ENCODE data around the gene BANF1.

Gene BANF1

DNA sequence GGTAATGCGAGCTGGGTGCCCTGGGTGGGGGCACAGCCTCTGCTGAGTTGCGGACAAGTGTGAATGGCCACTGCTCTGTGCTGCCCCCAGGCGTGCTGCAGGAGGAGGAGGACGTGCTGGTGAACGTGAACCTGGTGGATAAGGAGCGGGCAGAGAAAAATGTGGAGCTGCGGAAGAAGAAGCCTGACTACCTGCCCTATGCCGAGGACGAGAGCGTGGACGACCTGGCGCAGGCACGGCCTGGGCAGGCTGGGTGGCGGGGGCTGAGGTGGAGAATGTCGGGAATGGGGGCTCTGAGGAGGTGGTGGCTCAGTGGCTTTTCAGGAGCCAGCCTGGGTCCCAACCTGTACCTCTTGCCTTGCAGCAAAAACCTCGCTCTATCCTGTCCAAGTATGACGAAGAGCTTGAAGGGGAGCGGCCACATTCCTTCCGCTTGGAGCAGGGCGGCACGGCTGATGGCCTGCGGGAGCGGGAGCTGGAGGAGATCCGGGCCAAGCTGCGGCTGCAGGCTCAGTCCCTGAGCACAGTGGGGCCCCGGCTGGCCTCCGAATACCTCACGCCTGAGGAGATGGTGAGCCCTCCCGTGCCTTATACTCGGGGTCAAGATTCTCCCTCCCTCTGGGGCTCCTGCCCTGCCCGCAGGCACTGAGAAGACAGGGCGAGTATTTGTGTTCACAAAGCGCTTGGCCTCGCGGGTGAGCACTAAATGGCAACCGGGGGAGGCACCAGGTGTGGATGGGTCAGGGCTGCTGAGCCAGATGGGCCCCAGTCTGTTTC lies 36.1 kb upstream of the BANF1 start:
- Histone ChIP-seq H3K9me3 (ENCODE audit: control insufficient read depth in 2 of 2, low read length in 2 of 2) (no peaks in the 10 kb centered on the region), H3K36me3 (ENCODE audit: control insufficient read depth in 2 of 2, insufficient read depth in 2 of 2, low read length in 2 of 2) (peaks cover 47 to 58% of the 10 kb centered on the region in 2 donors), H3K9ac (ENCODE audit: low read depth in 1 of 2, low read length in 2 of 2) (no peak overlapping the region), H3K4me3 (ENCODE audit: low read length in 2 of 2) (no peak overlapping the region), H3K4me1 (ENCODE audit: control insufficient read depth in 2 of 2, insufficient read depth in 2 of 2, low read length in 2 of 2) (peaks cover 11 to 16% of the 10 kb centered on the region in 2 donors), H3K27ac (ENCODE audit: low read depth in 2 of 2, low read length in 2 of 2) (no peak overlapping the region), H3K27me3 (ENCODE audit: control insufficient read depth in 2 of 2, insufficient read depth in 2 of 2, low read length in 2 of 2) (no peaks in the 10 kb centered on the region)

- Histone ChIP-seq H3K9ac (ENCODE audit: low read depth in 1 of 2, low read length in 2 of 2) (no peak overlapping the region), H3K27ac (ENCODE audit: low read depth in 2 of 2, low read length in 2 of 2) (no peak overlapping the region), H3K9me3 (ENCODE audit: control insufficient read depth in 2 of 2, low read length in 2 of 2) (no peaks in the 10 kb centered on the region), H3K4me3 (ENCODE audit: low read length in 2 of 2) (no peak overlapping the region), H3K27me3 (ENCODE audit: control insufficient read depth in 2 of 2, insufficient read depth in 2 of 2, low read length in 2 of 2) (no peaks in the 10 kb centered on the region), H3K4me1 (ENCODE audit: control insufficient read depth in 2 of 2, insufficient read depth in 2 of 2, low read length in 2 of 2) (peaks cover 8 to 10% of the 10 kb centered on the region in 2 donors), H3K36me3 (ENCODE audit: control insufficient read depth in 2 of 2, insufficient read depth in 2 of 2, low read length in 2 of 2) (peaks cover 47 to 60% of the 10 kb centered on the region in 2 donors)
Measured at GRCh38 chr11:65967329-65967934, 34.9 kb upstream of the BANF1 start.

- no peak overlapping the region for H3K4me3 ChIP-seq (ENCODE audit: low read length in 2 of 2)
- no peaks in the 10 kb centered on the region for H3K4me1 ChIP-seq (ENCODE audit: control insufficient read depth in 2 of 2, insufficient read depth in 2 of 2, low read length in 2 of 2)
- H3K9me3 ChIP-seq (ENCODE audit: control insufficient read depth in 2 of 2, low read length in 2 of 2) = no peaks in the 10 kb centered on the region
- H3K27me3 ChIP-seq (ENCODE audit: control insufficient read depth in 2 of 2, insufficient read depth in 2 of 2, low read length in 2 of 2) = no peaks in the 10 kb centered on the region
- peaks cover 47 to 63% of the 10 kb centered on the region in 2 donors for H3K36me3 ChIP-seq (ENCODE audit: control insufficient read depth in 2 of 2, insufficient read depth in 2 of 2, low read length in 2 of 2)
- no peak overlapping the region for H3K9ac ChIP-seq (ENCODE audit: low read depth in 1 of 2, low read length in 2 of 2)
- no peak overlapping the region for H3K27ac ChIP-seq (ENCODE audit: low read depth in 2 of 2, low read length in 2 of 2)
Measured at GRCh38 chr11:65968600-65969482, 33.5 kb upstream of the BANF1 start.

DNA sequence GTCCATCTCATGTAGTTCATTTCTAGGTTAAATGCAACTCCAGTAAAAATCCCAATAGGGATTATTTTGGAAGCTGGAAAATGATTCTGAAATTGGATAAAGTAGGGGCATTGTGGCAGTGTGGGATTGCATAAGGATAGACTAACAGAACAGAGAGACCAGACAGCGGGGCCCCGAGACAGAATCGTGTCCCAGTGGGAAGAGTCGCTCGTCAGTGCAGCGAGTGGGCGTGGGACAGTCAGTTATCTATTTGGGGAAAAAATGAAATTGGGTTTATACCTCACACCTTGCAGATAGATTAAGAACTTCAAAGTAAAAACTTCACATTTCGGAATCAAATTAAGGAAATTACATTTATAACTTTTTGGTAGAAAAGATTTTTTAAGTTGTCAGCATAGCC lies 30.2 kb upstream of the BANF1 start:
- no peak overlapping the region for H3K4me3 ChIP-seq (ENCODE audit: low read length in 2 of 2)
- no peaks in the 10 kb centered on the region for H3K9me3 ChIP-seq (ENCODE audit: control insufficient read depth in 2 of 2, low read length in 2 of 2)
- no peak overlapping the region for H3K9ac ChIP-seq (ENCODE audit: low read depth in 1 of 2, low read length in 2 of 2)
- peaks cover 24 to 43% of the 10 kb centered on the region in 2 donors for H3K36me3 ChIP-seq (ENCODE audit: control insufficient read depth in 2 of 2, insufficient read depth in 2 of 2, low read length in 2 of 2)
- no peak overlapping the region for H3K27ac ChIP-seq (ENCODE audit: low read depth in 2 of 2, low read length in 2 of 2)
- no peaks in the 10 kb centered on the region for H3K27me3 ChIP-seq (ENCODE audit: control insufficient read depth in 2 of 2, insufficient read depth in 2 of 2, low read length in 2 of 2)
- H3K4me1 ChIP-seq (ENCODE audit: control insufficient read depth in 2 of 2, insufficient read depth in 2 of 2, low read length in 2 of 2) = no peaks in the 10 kb centered on the region

- Histone ChIP-seq H3K27ac (ENCODE audit: low read depth in 2 of 2, low read length in 2 of 2) (no peak overlapping the region), H3K27me3 (ENCODE audit: control insufficient read depth in 2 of 2, insufficient read depth in 2 of 2, low read length in 2 of 2) (no peaks in the 10 kb centered on the region), H3K9ac (ENCODE audit: low read depth in 1 of 2, low read length in 2 of 2) (no peak overlapping the region), H3K4me3 (ENCODE audit: low read length in 2 of 2) (no peak overlapping the region), H3K4me1 (ENCODE audit: control insufficient read depth in 2 of 2, insufficient read depth in 2 of 2, low read length in 2 of 2) (no peaks in the 10 kb centered on the region), H3K9me3 (ENCODE audit: control insufficient read depth in 2 of 2, low read length in 2 of 2) (no peaks in the 10 kb centered on the region), H3K36me3 (ENCODE audit: control insufficient read depth in 2 of 2, insufficient read depth in 2 of 2, low read length in 2 of 2) (peaks cover 23 to 42% of the 10 kb centered on the region in 2 donors)
Measured at GRCh38 chr11:65973439-65974110, 28.7 kb upstream of the BANF1 start.

GRCh38 chr11:65975771-65976170 lies 26.5 kb upstream of the BANF1 start:
- Histone ChIP-seq H3K4me1 (ENCODE audit: control insufficient read depth in 2 of 2, insufficient read depth in 2 of 2, low read length in 2 of 2) (no peaks in the 10 kb centered on the region), H3K27me3 (ENCODE audit: control insufficient read depth in 2 of 2, insufficient read depth in 2 of 2, low read length in 2 of 2) (no peaks in the 10 kb centered on the region), H3K36me3 (ENCODE audit: control insufficient read depth in 2 of 2, insufficient read depth in 2 of 2, low read length in 2 of 2) (peaks cover 25 to 36% of the 10 kb centered on the region in 2 donors), H3K4me3 (ENCODE audit: low read length in 2 of 2) (no peak overlapping the region), H3K9ac (ENCODE audit: low read depth in 1 of 2, low read length in 2 of 2) (no peak overlapping the region), H3K27ac (ENCODE audit: low read depth in 2 of 2, low read length in 2 of 2) (no peak overlapping the region), H3K9me3 (ENCODE audit: control insufficient read depth in 2 of 2, low read length in 2 of 2) (no peaks in the 10 kb centered on the region)

DNA sequence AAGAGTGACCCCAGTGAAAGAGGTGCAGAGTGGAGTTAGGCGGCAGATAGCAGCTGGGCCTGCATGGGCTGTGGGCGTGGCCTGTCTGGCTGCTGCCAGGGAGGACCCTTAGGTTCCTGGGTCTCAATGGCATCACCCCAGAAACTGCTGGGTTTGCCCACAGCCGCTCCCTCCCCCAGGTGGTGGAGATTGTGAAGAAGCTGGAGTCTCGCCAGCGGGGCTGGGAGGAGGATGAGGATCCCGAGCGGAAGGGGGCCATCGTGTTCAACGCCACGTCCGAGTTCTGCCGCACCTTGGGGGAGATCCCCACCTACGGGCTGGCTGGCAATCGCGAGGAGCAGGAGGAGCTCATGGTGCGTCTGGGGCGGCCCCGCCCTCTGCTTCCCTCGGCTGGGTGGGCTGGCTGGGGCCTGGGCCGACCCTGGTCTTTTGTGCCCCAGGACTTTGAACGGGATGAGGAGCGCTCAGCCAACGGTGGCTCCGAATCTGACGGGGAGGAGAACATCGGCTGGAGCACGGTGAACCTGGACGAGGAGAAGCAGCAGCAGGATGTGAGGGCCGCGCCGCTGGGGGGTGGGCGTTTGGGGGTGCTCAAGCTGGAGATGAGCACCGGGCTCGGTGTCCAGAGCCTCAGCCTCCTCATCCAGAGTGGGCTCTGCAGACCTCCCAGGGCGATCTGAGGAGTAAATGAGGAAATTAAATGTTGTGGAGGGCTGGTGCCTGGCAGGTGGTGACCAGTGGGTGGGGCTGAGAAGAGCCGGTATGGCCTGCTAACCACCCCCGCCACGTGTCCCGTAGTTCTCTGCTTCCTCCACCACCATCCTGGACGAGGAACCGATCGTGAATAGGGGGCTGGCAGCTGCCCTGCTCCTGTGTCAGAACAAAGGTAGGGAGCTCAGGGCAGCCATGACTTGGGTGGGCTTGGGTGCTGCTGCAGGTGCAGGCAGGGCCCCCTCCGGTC lies 25.8 kb upstream of the BANF1 start:
- Histone ChIP-seq H3K9me3 (ENCODE audit: control insufficient read depth in 2 of 2, low read length in 2 of 2) (no peaks in the 10 kb centered on the region), H3K4me1 (ENCODE audit: control insufficient read depth in 2 of 2, insufficient read depth in 2 of 2, low read length in 2 of 2) (no peaks in the 10 kb centered on the region), H3K27ac (ENCODE audit: low read depth in 2 of 2, low read length in 2 of 2) (no peak overlapping the region), H3K27me3 (ENCODE audit: control insufficient read depth in 2 of 2, insufficient read depth in 2 of 2, low read length in 2 of 2) (no peaks in the 10 kb centered on the region), H3K9ac (ENCODE audit: low read depth in 1 of 2, low read length in 2 of 2) (no peak overlapping the region), H3K4me3 (ENCODE audit: low read length in 2 of 2) (no peak overlapping the region), H3K36me3 (ENCODE audit: control insufficient read depth in 2 of 2, insufficient read depth in 2 of 2, low read length in 2 of 2) (peaks cover 25 to 36% of the 10 kb centered on the region in 2 donors)

DNA sequence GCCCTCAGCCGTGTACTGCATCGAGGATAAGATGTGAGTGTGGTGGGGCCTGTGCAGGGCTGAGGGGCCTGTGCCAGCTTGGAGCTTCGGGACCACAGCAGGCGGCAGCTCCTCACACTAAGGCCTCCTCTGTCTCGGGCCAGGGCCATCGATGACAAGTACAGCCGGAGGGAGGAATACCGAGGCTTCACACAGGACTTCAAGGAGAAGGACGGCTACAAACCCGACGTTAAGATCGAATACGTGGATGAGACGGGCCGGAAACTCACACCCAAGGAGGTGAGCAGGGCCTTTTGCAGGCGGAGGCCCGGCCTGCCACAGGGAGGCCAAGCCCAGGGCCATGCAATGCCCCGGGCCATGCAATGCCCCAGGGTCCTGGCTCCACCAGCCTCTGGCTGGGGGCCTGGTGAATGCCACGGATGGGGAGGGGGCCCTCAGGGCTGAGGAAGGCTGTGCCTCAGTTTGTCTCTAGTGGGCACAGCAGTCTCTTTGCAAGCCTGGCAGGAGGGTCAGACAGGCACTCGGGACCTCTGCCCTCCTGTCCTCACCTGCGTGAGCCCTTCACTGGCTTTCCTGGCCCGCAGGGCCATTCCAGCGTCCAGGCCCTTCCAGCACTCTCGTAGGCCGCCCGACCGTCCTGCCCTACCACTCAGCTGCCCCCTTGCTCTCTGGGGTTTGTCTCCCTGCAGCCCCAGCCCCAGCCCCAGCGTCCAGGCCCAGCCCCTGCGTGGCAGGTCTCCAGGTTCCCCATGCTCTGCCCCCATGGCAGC lies 24.5 kb upstream of the BANF1 start:
- Histone ChIP-seq H3K4me3 (ENCODE audit: low read length in 2 of 2) (no peak overlapping the region), H3K27ac (ENCODE audit: low read depth in 2 of 2, low read length in 2 of 2) (no peak overlapping the region), H3K36me3 (ENCODE audit: control insufficient read depth in 2 of 2, insufficient read depth in 2 of 2, low read length in 2 of 2) (peaks cover 25 to 34% of the 10 kb centered on the region in 2 donors), H3K9ac (ENCODE audit: low read depth in 1 of 2, low read length in 2 of 2) (no peak overlapping the region), H3K4me1 (ENCODE audit: control insufficient read depth in 2 of 2, insufficient read depth in 2 of 2, low read length in 2 of 2) (no peaks in the 10 kb centered on the region), H3K27me3 (ENCODE audit: control insufficient read depth in 2 of 2, insufficient read depth in 2 of 2, low read length in 2 of 2) (no peaks in the 10 kb centered on the region), H3K9me3 (ENCODE audit: control insufficient read depth in 2 of 2, low read length in 2 of 2) (no peaks in the 10 kb centered on the region)
